GM23338 (cell line): ENCODE data around the gene CCPG1. TPM values are rescaled to one million over a fixed set of nuclear protein-coding genes. Genes with fewer than 3 reads are reported as not detected.

Source experiments
- ATAC-seq: fragments of 200-7000 bp; cut with Tn5 transposase; 3 replicates; pipeline ENCODE4 v1.9.1; 2020
- DNase-seq: peaks from one replicate; pipeline ENCODE4 v3.0.0-alpha.2; 2015; ENCODE audit warnings: low spot score
- H2AFZ ChIP-seq: fragments of 200-600 bp; sonication (generic); 2 replicates; pipeline ENCODE4 v1.8.0; 2016; ENCODE audit warnings: antibody characterized with exemption, mild to moderate bottlenecking, moderate library complexity
- H3F3A ChIP-seq: fragments of 200-600 bp; sonication (generic); replicated peaks from 2 replicates; pipeline ENCODE4 v1.8.0; 2017; ENCODE audit warnings: antibody characterized with exemption, mixed run types, low read depth
- H3K27ac ChIP-seq: fragments of 200-600 bp; sonication (generic); 2 replicates; pipeline ENCODE4 v1.6.1; 2016; ENCODE audit warnings: low read depth
- H3K27me3 ChIP-seq: fragments of 200-600 bp; sonication (generic); 2 replicates; pipeline ENCODE4 v1.8.0; 2016; ENCODE audit warnings: mild to moderate bottlenecking, mixed run types, moderate library complexity; ENCODE audit not compliant: insufficient read depth
- H3K36me3 ChIP-seq: fragments of 200-600 bp; sonication (generic); 2 replicates; pipeline ENCODE4 v1.8.0; 2016; ENCODE audit warnings: mild to moderate bottlenecking; ENCODE audit not compliant: insufficient read depth
- H3K4me1 ChIP-seq: fragments of 200-600 bp; sonication (generic); 2 replicates; pipeline ENCODE4 v1.8.0; 2016; ENCODE audit warnings: mild to moderate bottlenecking, moderate library complexity; ENCODE audit not compliant: insufficient read depth
- H3K4me2 ChIP-seq: fragments of 200-600 bp; sonication (generic); 2 replicates; pipeline ENCODE4 v1.7.1; 2017; ENCODE audit warnings: mixed run types
- H3K4me3 ChIP-seq: fragments of 200-600 bp; sonication (generic); 2 replicates; pipeline ENCODE4 v1.6.1; 2016; ENCODE audit warnings: mixed run types
- H3K79me2 ChIP-seq: fragments of 200-600 bp; sonication (generic); replicated peaks from 2 replicates; pipeline ENCODE4 v1.8.0; 2017; ENCODE audit warnings: mild to moderate bottlenecking; ENCODE audit not compliant: insufficient read depth
- H3K9me2 ChIP-seq: fragments of 200-600 bp; sonication (generic); 2 replicates; pipeline ENCODE4 v1.8.0; 2017; ENCODE audit not compliant: insufficient read depth
- H4K20me1 ChIP-seq: fragments of 200-600 bp; sonication (generic); replicated peaks from 2 replicates; pipeline ENCODE4 v1.8.0; 2017; ENCODE audit warnings: mild to moderate bottlenecking; ENCODE audit not compliant: insufficient read depth
- H3K27ac Mint-ChIP-seq: 2 replicates; pipeline ENCODE4 v1.8.0; 2020; ENCODE audit warnings: inconsistent platforms, mild to moderate bottlenecking, moderate library complexity, mixed read lengths
- H3K27me3 Mint-ChIP-seq: 3 replicates; pipeline ENCODE4 v1.8.0; 2022; ENCODE audit warnings: low read depth, mild to moderate bottlenecking, moderate library complexity, mixed read lengths, inconsistent platforms; ENCODE audit not compliant: insufficient read depth, poor library complexity
- H3K36me3 Mint-ChIP-seq: 3 replicates; pipeline ENCODE4 v1.8.0; 2021; ENCODE audit warnings: low read depth, mild to moderate bottlenecking, inconsistent platforms, moderate library complexity, mixed read lengths
- H3K4me1 Mint-ChIP-seq: 3 replicates; pipeline ENCODE4 v1.8.0; 2020; ENCODE audit warnings: mild to moderate bottlenecking, inconsistent platforms, mixed read lengths
- H3K4me3 Mint-ChIP-seq: 3 replicates; pipeline ENCODE4 v1.8.0; 2021; ENCODE audit warnings: moderate library complexity, mild to moderate bottlenecking, inconsistent platforms, mixed read lengths
- H3K9me3 Mint-ChIP-seq: 3 replicates; pipeline ENCODE4 v1.8.0; 2020; ENCODE audit warnings: moderate library complexity, mild to moderate bottlenecking, inconsistent platforms, mixed read lengths
- CREB1 ChIP-seq: fragments of 250-450 bp; sonication (Bioruptor Pico); IDR thresholded peaks from 2 replicates; pipeline ENCODE4 v1.5.0; 2020; ENCODE audit warnings: low read depth, mild to moderate bottlenecking, moderate library complexity
- CTCF ChIP-seq, 2 experiments: fragments of 200-600 bp in 1 of 2; sonication (generic) in 1 of 2; conservative IDR thresholded peaks; 2 replicates each; pipeline versions ENCODE4 v1.5.1 to v1.6.1; 2016 to 2017; ENCODE audit warnings: antibody characterized with exemption in 2 of 2, low read depth in 2 of 2, mild to moderate bottlenecking in 2 of 2, moderate library complexity in 1 of 2
- ETS1 ChIP-seq: IDR thresholded peaks from 2 replicates; pipeline ENCODE4 v1.6.1; 2016; ENCODE audit warnings: antibody characterized with exemption
- EZH2 ChIP-seq: fragments of 200-600 bp; sonication (generic); IDR thresholded peaks from one replicate; pipeline ENCODE4 v1.8.0; 2017; ENCODE audit warnings: antibody characterized with exemption, mild to moderate bottlenecking, low read depth; ENCODE audit not compliant: unreplicated experiment
- EZH2phosphoT487 ChIP-seq: fragments of 200-600 bp; sonication (generic); IDR thresholded peaks from one replicate; pipeline ENCODE4 v1.8.1; 2018; ENCODE audit warnings: antibody characterized with exemption; ENCODE audit not compliant: unreplicated experiment
- JUNB ChIP-seq: IDR thresholded peaks from one replicate; pipeline ENCODE4 v1.6.1; 2016; ENCODE audit warnings: antibody characterized with exemption; ENCODE audit not compliant: unreplicated experiment
- NANOG ChIP-seq: IDR thresholded peaks from 2 replicates; pipeline ENCODE4 v1.6.1; 2016; ENCODE audit warnings: antibody characterized with exemption, borderline replicate concordance
- POLR2AphosphoS5 ChIP-seq: IDR thresholded peaks from 2 replicates; pipeline ENCODE4 v1.6.1; 2016; ENCODE audit warnings: antibody characterized with exemption, low read depth
- REST ChIP-seq: IDR thresholded peaks from one replicate; pipeline ENCODE4 v1.6.1; 2018; ENCODE audit warnings: antibody characterized with exemption; ENCODE audit not compliant: unreplicated experiment
- STAT1 ChIP-seq: IDR thresholded peaks from one replicate; pipeline ENCODE4 v1.6.1; 2016; ENCODE audit warnings: antibody characterized with exemption; ENCODE audit not compliant: unreplicated experiment
- ZNF114 ChIP-seq: fragments of 250-450 bp; sonication (Bioruptor Pico); IDR thresholded peaks from 2 replicates; pipeline ENCODE4 v1.5.0; 2020; ENCODE audit warnings: mild to moderate bottlenecking, moderate library complexity
- ZNF331 ChIP-seq: fragments of 250-450 bp; sonication (Bioruptor Pico); IDR thresholded peaks from 2 replicates; pipeline ENCODE4 v1.5.0; 2020; ENCODE audit warnings: low read depth, mild to moderate bottlenecking, moderate library complexity
- ZNF462 ChIP-seq: fragments of 250-450 bp; sonication (Bioruptor Pico); IDR thresholded peaks from 2 replicates; pipeline ENCODE4 v1.5.0; 2020; ENCODE audit warnings: mild to moderate bottlenecking, moderate library complexity
- polyA plus RNA-seq: library from polyadenylated mRNA; unstranded; fragments of >200 nt; fragmentation: Nextera tagmentation; extraction: Ambion mirVana; gene quantifications from 2 replicates; pipeline ENCODE4 v1.2.1, GENCODE V29; 2016
- total RNA-seq: library from RNA; depleted of rRNA; stranded (reverse); fragments of >200 nt; shearing (Covaris generic); gene quantifications from 2 replicates; pipeline ENCODE4 v1.2.3, GENCODE V29; 2014

CCPG1 gene
- total and polyA plus RNA-seq, 2 experiments from 2014 or later = 7.7 to 11.1 TPM

- Mint-ChIP-seq H3K27me3 (no peaks in the 10 kb centered on the region), H3K36me3 (no peaks in the 10 kb centered on the region), H3K4me1 (peaks cover 21% of the 10 kb centered on the region; the same call in 2 of the 3 replicates), H3K27ac (no peak overlapping the region), H3K9me3 (no peaks in the 10 kb centered on the region; the same call in 2 of the 3 replicates), H3K4me3 (no peak overlapping the region)
- Histone ChIP-seq H3K9me2 (no peaks in the 10 kb centered on the region), H3K4me3 (no peak overlapping the region), H3K27me3 (no peaks in the 10 kb centered on the region), H3K27ac (no peak overlapping the region), H3K4me1 (peaks cover 6% of the 10 kb centered on the region), H3K36me3 (no peaks in the 10 kb centered on the region), H3K79me2 (no peaks in the 10 kb centered on the region), H4K20me1 (no peaks in the 10 kb centered on the region), H2AFZ (no peak overlapping the region), H3K4me2 (no peak overlapping the region), H3F3A (no peaks in the 10 kb centered on the region)
- ATAC-seq (no peak), DNase-seq (no peak)
- TF ChIP-seq POLR2AphosphoS5 (no peak), REST (no peak), ZNF114 (CRISPR knock-in tag) (no peak), JUNB (no peak), STAT1 (no peak), EZH2 (no peak), ZNF462 (CRISPR knock-in tag) (no peak), NANOG (no peak), CREB1 (CRISPR knock-in tag) (no peak), CTCF (conservative IDR thresholded peaks at IDR 0.05; ENCODE audit: low read depth in 2 of 2) (no peak), EZH2phosphoT487 (no peak), ETS1 (no peak), ZNF331 (CRISPR knock-in tag) (no peak)
Measured at GRCh38 chr15:55357774-55358173, 50.4 kb downstream of the CCPG1 start.
